Measurements from ENCODE around the gene CASP3. TPM values are rescaled to one million over a fixed set of nuclear protein-coding genes. Genes with fewer than 3 reads are reported as not detected.

The CASP3 gene
- total RNA-seq, 1 experiment from 2014 or later, result 107 TPM

GRCh38 chr4:184636144-184636543 lies 13.1 kb downstream of the CASP3 start:
- Histone ChIP-seq H2BK12ac (ENCODE audit: insufficient read length, low read depth, low read length) (no peak overlapping the region), H2BK120ac (ENCODE audit: low read depth, low read length, poor library complexity, severe bottlenecking) (no peak overlapping the region), H2BK15ac (ENCODE audit: low read depth, low read length) (no peak overlapping the region), H4K91ac (ENCODE audit: insufficient read length, low read depth, low read length) (no peak overlapping the region), H3K27ac (ENCODE audit: insufficient read length, low read depth, low read length) (no peak overlapping the region), H3K4ac (ENCODE audit: low read depth, low read length) (no peak overlapping the region), H3T11ph (ENCODE audit: low read length) (no peak overlapping the region), H3K56ac (ENCODE audit: insufficient read length, low read depth, low read length) (no peak overlapping the region), H4K8ac (replicated peaks; ENCODE audit: insufficient read length, low read depth, low read length) (no peak overlapping the region), H4K20me1 (ENCODE audit: control insufficient read depth, insufficient read depth, insufficient read length) (no peaks in the 10 kb centered on the region), H3K14ac (ENCODE audit: insufficient read depth, low read length) (no peak overlapping the region), H3K4me2 (ENCODE audit: insufficient read depth, insufficient read length, low read length) (no peak overlapping the region), H2AFZ (ENCODE audit: low read length) (no peak overlapping the region), H3K9ac (ENCODE audit: extremely low read depth, insufficient read length, low read length) (no peak overlapping the region), H3K23me2 (ENCODE audit: insufficient read length, low read depth, low read length, poor library complexity, severe bottlenecking) (no peaks in the 10 kb centered on the region), H3K4me1 (ENCODE audit: insufficient read depth, low read length) (no peaks in the 10 kb centered on the region), H2BK20ac (ENCODE audit: low read depth, low read length, poor library complexity, severe bottlenecking) (no peak overlapping the region), H3K79me2 (ENCODE audit: insufficient read depth, low read length) (peaks cover 12% of the 10 kb centered on the region; the same call in 1 of the 2 replicates), H3K18ac (ENCODE audit: insufficient read length, low read depth, low read length) (no peak overlapping the region), H3K27me3 (ENCODE audit: insufficient read depth, low read length) (no peaks in the 10 kb centered on the region), H4K5ac (ENCODE audit: insufficient read length, low read depth, low read length) (no peak overlapping the region), H3K23ac (ENCODE audit: insufficient read length, low read depth, low read length) (no peak overlapping the region), H3K9me3 (ENCODE audit: control insufficient read depth, low read depth, low read length) (no peaks in the 10 kb centered on the region), H2BK5ac (ENCODE audit: insufficient read length, low read length) (no peak overlapping the region), H2AK5ac (ENCODE audit: insufficient read length, low read length) (no peak overlapping the region), H3K79me1 (ENCODE audit: insufficient read depth, low read depth, low read length, poor library complexity, severe bottlenecking) (no peaks in the 10 kb centered on the region)
- no peaks in the 10 kb centered on the region for H3K9me3 Mint-ChIP-seq
- no peak for DNase-seq
- H3K27me3 Mint-ChIP-seq (ENCODE audit: low read depth), result no peaks in the 10 kb centered on the region
- H3K4me3 Mint-ChIP-seq, result no peak overlapping the region
- H3K36me3 Mint-ChIP-seq (ENCODE audit: insufficient read depth in 1 of 3, low read depth in 3 of 3), result peaks cover 35 to 67% (median 64%) of the 10 kb centered on the region in 3 experiments; a peak in 6 of 7 replicates
- WGBS (ENCODE audit: extremely low coverage, insufficient read length, low lambda C conversion rate), result no CpG with 5 or more reads among the region's 4 CpGs
- H3K4me1 Mint-ChIP-seq, result peaks cover 11 to 17% of the 10 kb centered on the region in 2 experiments
- no peak for TF ChIP-seq CTCF (conservative IDR thresholded peaks at IDR 0.05)
- H3K27ac Mint-ChIP-seq, result 0 out of 7 replicates have a peak overlapping the region, but pooled peaks of 1 of the 3 experiments have one; percentile 41

All from H9 (cell line).